ENCODE data around the gene ABCA13.

DNA sequence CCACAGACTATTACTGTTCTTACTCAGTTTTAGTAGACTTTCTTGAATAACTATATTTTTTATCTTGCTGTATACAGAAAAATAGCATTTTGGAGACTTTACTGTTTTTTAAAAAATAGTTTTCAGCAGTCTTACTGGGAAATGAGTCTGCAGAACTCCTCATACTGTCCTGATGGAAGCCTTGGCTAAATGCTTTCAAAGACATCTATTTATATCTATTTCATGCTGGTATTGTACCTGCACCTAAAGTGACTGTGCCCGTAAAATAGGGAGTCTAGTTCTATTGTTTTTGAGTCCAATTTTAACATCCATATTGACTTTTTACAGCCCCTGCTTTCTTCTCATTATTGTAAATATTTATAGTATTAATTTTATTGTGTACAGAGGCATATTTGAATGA is 464.5 kb downstream of the ABCA13 start:
- TF ChIP-seq POLR2AphosphoS5 (IDR thresholded peaks at IDR 0.05; ENCODE audit: insufficient read depth, low read depth, low read length) (no peak), CTCF (IDR thresholded peaks at IDR 0.05; ENCODE audit: extremely low read depth in 1 of 2, insufficient read depth in 1 of 2, low read depth in 1 of 2, low read length in 2 of 2) (no peak), JUN (IDR thresholded peaks at IDR 0.05; ENCODE audit: borderline replicate concordance, insufficient read depth, insufficient read length, low read depth) (no peak), EZH2 (IDR thresholded peaks at IDR 0.05; ENCODE audit: borderline replicate concordance, low read depth, low read length, severe bottlenecking) (no peak), GATA2 (IDR thresholded peaks at IDR 0.05; ENCODE audit: insufficient read depth, insufficient read length, low read depth, low read length) (no peak), POLR2A (IDR thresholded peaks at IDR 0.05; ENCODE audit: low read depth, low read length) (no peak)
